GM21576 (cell line): Measurements from ENCODE around the gene GZMH.
"Not testable (repeated sequence)": the region's sequence is repeated elsewhere in the genome, so short reads cannot be mapped to it uniquely, and the experiment has no call there.

Experiments
- ATAC-seq: cut with Tn5 transposase; IDR thresholded peaks from one replicate; pipeline ENCODE4 v1.9.1; 2021; ENCODE audit warnings: mild to moderate bottlenecking, moderate library complexity; ENCODE audit not compliant: unreplicated experiment

Gene GZMH

DNA sequence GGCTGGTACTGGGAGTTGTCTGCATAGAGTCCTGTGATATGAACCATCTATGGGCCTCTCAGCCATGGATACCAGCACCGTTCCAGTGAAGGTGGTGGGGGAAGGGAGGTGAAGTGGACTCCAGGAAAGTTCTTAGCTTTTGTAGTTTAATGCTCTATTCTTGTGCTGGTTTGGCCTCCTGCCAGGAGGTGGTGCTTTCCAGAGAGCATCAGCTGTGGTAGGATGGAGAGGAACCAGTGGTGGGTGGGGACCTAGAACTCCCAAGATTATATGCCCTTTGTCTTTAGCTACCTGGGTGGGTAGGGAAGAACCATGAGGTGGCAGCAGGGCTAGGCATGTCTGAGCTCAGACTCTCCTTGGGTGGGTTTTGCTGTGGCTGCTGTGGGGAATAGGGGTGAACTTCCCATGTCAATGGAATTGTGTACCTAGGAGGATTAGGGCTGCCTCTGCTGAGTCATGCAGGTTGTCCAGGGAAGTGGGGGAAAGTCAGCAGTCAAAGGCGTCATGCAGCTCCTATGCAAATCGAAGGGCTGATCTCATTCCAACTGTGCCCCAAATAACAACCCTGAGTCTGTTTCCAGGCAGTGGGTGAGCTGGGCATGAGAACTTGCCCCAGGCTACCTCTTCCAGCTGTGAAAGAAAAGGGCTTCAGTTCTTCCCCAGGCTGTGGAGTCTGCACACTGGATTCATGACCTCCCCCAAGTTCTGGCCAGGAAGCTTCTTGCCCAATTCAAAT, 14.2 kb downstream of the GZMH start:
- no peak for ATAC-seq

GRCh38 chr14:24591004-24591403, 18.5 kb downstream of the GZMH start:
- not testable (repeated sequence) for ATAC-seq

GRCh38 chr14:24584402-24584801, 25.1 kb downstream of the GZMH start:
- ATAC-seq, result not testable (repeated sequence)

GRCh38 chr14:24578558-24578957, 30.9 kb downstream of the GZMH start:
- no peak for ATAC-seq

DNA sequence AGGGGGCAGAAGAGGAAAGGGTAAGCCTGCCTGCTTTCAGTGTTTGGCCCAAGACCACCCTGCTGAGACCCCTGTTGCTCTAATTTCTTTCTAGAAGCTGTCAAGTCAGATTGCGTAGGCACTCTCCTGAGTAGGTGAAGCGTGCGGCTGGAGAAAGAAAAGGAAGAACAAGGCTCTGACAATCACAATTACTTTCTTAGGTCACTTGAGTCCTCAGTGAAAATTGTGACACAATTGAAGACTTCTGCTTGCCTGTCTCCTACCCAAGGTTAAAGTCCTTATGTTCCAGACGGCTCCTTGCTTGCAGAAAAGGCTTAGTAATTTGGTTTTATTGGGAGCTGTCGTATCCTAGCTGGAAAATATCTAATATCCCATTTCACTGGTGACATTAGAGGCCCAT, 32.7 kb downstream of the GZMH start:
- no peak for ATAC-seq

DNA sequence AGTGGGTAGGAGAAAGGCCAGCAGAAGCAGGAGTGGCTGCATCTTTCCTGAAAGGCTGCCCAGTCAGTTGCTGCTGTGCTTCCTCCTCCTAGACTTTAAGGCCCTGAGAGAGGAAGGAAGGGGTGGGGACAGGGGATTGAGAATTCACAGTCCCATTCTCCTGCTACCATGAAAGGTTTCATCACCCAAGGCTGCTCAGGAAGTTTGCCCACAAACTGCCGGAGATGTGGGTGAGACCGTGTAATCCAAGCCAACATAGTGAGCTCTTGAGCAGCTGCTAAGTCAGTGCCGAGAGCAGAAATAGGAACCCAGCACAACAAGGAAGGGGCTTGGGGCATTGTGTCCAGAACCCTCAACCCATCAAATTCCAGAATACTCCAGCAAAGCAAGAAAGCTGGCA, 33.3 kb downstream of the GZMH start, which contains the start of gene CTSG:
Gene CTSG, minus strand, starts transcription at position 69 of the 400 bp plus-strand sequence. Its CDS starts 27 bp downstream, at position 42.
- no peak for ATAC-seq

DNA sequence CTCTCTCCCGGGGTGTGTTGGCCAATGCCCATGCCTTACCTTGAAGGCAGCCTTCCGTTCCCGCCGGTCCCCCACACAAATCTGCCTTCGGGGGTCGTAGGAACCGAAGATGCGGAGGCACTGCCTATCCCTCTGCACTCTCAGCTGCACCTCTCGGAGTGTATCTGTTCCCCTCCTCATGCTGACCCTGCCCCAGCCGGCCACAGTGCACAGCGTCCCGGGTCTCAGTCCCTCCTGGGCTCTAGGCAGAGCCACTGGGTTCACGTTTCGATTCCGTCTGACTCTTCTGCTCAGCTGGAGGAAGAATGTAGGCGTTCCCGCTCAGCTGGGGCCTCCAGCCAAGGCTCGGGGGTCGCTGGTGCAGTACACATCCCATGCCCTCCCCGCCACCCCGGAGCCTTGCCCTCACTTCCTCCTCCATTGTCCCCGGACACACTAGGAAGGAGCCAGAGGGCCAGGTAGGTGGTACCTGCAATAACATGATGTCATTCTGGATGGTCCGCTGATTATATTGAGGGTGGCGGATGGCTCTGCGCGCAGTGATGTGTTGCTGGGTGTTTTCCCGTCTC, 35.2 kb downstream of the GZMH start:
- ATAC-seq, result no peak

GRCh38 chr14:24566318-24566717, 43.2 kb downstream of the GZMH start:
- ATAC-seq, result no peak

DNA sequence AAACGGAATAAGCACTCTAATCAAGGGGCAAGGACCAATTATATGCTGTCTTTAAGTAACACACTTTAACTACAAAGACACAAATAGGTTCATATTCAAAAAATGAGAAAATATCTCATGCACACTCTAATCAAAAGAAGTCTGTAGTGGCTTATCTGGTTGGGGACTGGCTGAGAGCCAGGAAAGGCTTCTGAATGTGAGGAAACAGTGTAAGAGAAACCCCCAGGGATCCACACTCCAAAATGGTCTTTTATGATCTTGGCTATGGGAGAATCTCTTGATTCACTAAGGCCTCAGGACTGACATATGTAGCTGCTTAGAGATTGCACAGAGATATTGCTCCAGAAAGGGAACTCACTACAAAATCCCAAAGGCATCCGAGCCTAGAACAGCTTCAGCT, 43.7 kb downstream of the GZMH start:
- no peak for ATAC-seq

- ATAC-seq, result no peak
These were observed 46.0 kb downstream of the GZMH start for GRCh38 chr14:24563505-24563904.

- ATAC-seq, result no peak
These were observed 52.7 kb downstream of the GZMH start for GRCh38 chr14:24556756-24557155.
